Activated CD4-positive, CD25-positive, alpha-beta regulatory T cell (primary cell): ENCODE data around the gene ALDH7A1.
"Not testable (repeated sequence)": the region's sequence is repeated elsewhere in the genome, so short reads cannot be mapped to it uniquely, and the experiment has no call there.

Experiments used
- DNase-seq, 4 experiments: peaks; one replicate each; lab custom pipeline; 2025; lab: John Stamatoyannopoulos, UW

ALDH7A1 gene

DNA sequence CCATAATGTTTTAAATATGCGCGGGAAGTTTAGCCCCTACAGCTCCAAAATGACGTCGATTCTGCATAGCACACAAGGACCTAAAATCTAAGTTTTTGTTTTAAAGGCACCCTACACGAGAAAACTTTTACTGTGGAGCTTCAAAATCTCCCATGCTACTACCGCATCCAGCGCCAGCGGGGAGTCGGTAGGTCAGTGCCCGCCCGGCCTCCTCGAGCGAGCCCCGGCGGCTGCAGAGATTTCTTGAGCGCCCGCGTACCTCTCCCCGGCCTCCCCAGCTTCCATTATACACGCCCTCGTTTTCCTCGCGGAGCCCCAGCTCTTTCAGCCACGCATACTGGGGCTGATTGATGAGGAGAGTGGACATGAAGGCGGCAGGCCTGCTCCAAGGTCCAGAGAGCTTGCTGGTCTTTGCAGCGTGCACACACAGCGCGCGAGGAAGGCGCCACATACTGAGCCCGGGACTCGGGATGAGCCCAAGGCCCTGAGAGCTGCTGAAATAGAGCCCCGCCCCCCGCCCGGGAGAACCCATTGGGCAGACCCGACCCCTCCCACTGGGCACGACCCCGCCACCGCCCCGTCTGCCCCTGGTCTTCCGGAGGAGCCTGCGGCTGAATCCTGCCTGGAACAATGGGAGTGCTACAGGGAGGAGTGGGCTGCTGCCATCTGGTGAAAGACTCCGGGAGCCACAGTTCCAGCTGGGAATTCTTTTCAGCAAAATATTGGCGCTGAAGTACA is at the start of gene ALDH7A1:
Gene ALDH7A1, minus strand, starts transcription at position 472 of the 738 bp plus-strand sequence. Its CDS starts 21 bp downstream, at position 451.
- peak in 1 of 4 experiments; percentile 2 for DNase-seq

DNA sequence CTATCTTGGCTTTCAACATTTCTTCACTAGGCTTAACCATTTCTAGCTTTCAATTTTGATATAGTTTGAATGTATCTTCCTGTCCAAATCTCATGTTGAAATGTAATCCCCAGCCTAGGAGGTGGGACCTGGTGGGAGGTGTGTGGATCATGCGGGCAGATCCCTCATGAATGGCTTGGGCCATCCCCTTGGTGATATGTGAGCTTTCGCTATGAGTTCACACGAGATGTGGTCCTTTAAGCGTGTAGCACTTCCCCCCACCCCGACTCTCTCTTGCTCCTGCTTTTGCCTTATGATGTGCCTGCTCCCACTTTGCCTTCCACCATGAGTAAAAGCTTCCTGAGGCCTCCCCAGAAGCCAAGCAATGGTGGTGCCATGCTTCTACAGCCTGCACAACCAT is 46.4 kb upstream of the ALDH7A1 start:
- DNase-seq, result no peak

DNA sequence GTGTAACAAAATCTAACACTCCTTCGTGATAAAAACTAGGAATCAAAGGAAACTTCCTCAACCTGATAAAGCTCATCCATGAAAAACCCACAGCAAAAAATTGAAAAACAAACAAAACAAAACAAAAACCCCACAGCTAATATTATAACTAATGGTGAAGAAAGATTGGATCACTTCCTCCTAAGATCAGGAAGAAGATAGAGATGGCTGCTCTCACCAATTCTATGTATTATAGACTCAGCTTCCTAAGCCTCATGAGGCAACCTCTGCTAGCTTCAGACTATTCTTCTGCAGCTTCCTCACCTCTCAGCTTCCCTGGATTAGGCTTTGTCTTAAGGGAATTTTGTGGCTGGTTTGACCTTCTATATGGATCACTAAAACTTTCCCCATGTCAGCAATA is 45.8 kb upstream of the ALDH7A1 start:
- DNase-seq, result no peak

DNA sequence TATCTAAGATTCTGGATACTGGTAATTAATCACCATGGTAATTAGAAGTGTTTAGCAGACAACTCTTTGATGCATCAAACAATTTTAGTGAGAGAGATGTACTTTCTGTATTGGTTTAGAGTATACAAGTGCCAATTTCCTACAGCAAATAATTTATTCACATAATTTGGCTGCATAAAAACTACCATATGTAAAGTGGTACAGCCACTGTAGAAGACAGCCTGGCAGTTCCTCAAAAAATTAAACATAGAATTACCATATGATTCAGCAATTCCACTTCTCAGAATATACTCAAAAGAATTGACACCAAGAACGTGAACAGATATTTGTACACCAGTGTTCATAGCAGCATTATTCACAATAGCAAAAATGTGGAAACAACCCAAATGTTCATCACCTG is 41.9 kb upstream of the ALDH7A1 start:
- no peak for DNase-seq

DNA sequence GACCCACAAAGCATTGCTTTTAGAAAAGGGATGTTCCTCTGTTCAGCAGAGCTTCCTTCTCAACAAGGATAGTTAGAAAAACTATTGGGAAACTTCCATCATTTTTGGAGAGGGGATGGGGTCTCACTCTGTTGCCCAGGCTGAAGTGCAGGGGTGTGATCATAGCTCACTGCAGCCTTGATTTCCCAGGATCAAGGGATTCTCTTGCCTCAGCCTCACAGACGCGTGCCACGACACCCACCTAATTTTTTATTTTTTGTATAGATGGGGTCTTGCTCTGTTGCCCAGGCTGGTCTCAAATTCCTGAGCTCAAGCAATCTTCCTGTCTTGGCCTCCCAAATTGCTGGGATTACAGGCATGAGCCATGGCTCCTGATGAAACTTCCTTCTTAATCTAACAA is 40.6 kb upstream of the ALDH7A1 start:
- DNase-seq, result no peak

DNA sequence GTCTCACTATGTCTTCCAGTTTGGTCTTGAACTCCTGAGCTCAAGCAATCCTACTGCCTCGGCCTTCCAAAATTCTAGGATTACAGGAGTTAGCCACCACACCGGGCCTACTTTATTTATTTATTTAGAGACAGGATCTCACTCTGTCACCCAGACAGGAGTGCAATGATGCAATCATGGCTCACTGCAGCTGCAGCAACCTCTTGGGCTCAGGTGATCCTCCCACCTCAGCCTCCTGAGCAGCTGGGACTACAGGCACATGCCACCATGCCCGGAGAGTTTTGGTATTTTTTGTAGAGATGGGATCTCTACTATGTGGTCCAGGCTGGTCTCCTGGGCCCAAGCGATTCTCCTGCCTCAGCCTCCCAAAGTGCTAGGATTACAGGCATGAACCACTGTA is 38.5 kb upstream of the ALDH7A1 start:
- DNase-seq, result no peak

DNA sequence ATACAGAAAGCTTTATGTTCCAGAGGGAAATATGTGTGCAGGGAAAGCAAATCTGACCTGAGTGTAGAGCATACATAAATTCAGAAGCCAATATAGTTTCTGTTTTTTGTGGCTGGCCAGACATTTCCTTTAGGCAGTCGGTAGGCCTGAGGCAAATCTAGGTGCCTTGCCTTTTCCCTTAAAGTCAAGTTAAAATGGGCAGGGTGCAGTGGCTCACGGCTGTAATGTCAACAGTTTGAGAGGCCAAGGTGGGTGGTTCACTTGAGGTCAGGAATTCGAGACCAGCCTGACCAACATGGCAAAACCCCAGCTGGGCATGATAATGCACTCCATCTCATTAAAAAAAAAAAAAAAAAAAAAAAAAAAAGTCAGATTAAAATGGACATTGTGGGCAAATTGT is 36.9 kb upstream of the ALDH7A1 start:
- DNase-seq, result no peak

DNA sequence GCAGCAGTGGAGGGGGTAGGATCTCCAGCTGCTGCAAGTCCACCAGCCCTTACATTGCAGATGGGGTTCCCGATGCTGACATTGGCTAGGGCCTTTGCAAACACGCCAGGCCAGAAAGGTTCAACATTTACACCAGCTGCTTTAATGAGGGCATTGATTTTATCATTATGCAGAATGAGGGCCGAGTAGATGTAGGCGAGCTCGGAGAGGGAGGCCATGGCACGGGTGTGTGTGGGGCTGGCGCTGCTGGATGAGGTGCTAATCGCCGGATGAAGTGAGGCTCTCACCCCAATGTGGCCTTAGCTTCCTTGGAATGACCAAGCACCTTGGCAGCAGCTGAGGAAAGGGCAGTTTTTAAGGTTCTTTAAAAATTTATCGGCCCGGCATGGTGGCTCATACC is 33.1 kb upstream of the ALDH7A1 start:
- DNase-seq, result no peak

DNA sequence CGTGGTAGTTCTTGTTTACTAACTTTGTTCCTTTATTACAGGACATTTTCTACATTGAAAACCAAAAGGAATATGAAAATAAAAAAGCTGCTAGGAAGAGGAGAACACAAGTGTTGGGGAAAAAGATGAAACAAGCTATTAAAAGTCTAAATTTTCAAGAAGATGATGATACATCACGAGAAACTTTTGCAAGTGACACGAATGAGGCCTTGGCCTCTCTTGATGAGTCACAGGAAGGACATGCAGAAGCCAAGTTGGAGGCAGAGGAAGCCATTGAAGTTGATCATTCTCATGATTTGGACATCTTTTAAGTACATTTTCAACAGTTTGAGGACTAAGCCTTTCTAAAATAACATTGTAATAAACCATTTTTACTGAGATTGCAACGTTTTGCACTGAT is 29.5 kb upstream of the ALDH7A1 start:
- no peak for DNase-seq

DNA sequence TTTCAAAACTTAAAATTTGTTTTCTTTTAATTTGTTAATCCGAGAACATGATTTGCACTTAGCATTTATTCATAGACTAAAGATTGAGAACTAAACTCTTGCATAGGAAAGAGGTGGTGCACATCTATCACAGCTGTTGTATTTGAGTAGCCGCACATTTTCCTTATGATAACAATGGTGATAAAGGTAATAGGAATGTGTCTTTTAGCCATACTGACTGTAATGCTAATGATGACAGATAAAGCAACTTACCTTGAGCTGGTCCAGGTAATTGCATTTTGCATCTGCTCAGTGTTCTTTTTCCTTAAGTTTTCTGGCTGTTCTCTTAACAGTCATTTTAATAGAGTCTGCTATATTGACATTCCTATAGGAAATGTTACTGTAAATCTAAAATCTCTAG is 24.8 kb upstream of the ALDH7A1 start:
- no peak for DNase-seq

DNA sequence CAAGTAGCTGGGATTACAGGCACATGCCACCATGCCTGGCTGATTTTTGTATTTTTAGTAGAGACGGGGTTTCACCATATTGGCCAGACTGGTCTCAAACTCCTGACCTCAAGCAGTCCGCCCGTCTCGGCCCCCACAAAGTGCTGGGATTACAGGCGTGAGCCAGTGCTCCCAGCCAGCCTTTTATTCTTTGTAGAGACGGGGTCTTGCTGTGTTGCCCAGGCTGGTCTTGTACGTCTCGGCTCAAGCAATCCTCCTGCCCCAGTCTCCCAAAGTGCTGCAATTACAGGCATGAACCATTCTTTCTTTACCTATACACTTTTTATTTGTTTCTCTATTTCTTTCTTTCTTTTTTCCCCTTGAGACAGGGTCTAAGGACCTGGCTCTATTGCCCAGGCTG is 22.6 kb upstream of the ALDH7A1 start:
- DNase-seq, result not testable (repeated sequence)

DNA sequence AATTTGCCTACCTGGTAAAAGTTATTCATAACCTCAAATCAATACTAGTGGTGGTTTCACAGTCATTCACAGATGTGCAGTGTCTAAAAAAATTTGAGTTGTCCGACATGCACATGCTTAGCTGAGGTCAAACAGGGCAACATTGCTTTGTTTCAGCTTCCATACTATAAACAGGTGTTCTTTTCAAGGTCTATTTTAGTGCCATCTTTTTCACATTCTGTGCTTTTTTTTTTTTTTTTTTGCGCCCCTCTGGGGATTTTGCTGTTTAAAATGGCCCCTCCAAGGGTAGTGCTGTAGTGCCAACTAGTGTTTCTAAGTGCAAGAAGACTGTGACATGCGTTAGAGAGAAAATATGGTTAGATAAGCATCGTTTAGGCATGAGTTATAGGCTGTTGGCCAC is 20.3 kb upstream of the ALDH7A1 start:
- DNase-seq, result no peak

DNA sequence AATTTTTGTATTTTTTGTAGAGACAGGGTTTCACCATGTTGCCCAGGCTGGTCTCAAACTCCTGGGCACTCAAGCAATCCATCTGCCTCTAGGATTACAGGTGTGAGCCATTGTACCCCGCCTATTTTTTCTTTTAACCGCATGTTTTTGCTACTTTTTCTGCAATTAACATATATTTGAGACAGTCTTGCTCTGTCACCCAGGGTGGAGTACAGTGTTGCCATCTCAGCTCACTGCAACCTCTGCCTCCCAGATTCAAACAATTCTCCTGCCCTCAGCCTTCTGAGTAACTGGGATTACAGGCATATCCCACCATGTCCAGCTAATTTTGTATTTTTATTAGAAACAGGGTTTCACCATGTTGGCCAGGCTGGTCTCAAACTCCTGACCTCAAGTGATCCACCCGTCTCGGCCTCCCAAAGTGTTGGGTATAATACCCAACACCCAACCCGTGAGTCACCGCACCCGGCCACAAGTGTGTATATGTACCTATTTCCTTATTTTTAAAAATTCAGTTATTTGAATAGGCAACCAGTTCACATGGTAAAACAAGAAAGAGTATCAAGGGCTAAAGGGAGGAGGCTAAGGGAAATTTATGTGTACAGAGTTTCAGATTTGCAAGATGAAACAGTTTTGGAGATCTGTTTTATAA is 19.0 kb upstream of the ALDH7A1 start:
- no peak for DNase-seq

DNA sequence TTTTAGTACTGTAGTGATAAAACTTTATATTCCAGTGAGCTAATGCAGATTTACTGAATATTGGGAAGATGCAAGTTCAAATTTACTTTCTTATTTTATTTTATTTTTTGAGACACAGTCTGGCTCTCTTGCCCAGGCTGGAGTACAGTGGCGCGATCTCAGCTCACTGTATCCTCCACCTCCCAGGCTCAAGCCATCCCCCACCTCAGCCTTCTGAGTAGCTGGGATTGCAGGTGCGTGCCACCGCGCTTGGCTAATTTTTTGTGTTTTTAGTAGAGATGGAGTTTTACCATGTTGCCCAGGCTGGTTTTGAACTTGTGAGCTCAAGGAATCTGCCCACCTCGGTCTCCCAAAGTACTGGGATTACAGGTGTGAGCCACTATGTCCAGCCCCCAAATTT is 15.6 kb upstream of the ALDH7A1 start:
- DNase-seq, result no peak

DNA sequence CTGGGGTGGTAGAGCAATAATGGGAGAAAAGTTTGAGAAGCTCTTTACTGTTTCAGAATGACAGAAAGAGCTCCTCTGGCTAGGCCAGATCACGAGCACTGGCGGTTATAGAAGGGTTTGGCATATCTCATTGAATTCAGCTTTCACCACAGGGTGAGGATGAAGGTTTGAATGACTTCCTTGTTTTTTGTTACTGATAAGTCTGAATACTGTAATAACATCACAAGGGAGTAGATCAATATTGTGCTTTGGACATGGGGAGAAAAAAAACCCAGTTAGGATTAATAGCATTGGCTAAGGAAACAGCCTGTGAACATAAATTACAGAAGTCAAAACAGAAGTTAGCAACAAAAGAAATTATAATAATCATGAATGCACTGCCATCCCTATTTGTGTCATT is 15.1 kb upstream of the ALDH7A1 start:
- DNase-seq, result no peak

DNA sequence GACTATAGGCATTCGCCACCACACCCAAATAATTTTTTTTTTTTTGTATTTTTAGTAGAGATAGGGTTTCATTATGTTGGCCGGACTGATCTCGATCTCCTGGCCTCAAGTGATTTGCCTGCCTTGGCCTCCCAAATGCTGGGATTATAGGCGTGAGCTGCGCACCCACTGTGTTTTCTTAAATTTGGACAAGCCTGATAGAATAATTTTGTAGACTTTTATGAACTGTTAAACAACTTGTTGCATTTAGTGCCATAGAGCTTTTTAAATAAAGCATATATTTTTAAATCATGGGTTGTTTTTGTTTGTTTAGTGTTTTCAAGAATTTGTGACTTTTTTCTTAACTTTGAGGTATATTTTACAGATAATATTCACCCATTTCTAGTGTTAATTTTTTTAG is 10.5 kb upstream of the ALDH7A1 start:
- DNase-seq, result no peak

DNA sequence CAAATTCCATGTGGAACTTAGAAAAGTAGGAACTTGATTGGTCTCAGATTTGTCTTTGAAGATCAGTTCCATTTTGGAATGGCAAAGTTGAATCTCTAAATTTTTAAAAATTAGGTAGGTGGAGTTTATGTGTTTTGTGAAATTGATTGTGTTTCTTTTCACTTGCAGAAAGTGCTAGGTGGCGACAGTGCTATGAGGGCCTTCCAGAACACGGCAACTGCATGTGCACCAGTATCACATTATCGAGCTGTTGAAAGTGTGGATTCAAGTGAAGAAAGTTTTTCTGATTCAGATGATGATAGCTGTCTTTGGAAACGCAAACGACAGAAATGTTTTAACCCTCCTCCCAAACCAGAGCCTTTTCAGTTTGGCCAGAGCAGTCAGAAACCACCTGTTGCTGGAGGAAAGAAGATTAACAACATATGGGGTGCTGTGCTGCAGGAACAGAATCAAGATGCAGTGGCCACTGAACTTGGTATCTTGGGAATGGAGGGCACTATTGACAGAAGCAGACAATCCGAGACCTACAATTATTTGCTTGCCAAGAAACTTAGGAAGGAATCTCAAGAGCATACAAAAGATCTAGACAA is 8.5 kb upstream of the ALDH7A1 start:
- DNase-seq, result no peak

DNA sequence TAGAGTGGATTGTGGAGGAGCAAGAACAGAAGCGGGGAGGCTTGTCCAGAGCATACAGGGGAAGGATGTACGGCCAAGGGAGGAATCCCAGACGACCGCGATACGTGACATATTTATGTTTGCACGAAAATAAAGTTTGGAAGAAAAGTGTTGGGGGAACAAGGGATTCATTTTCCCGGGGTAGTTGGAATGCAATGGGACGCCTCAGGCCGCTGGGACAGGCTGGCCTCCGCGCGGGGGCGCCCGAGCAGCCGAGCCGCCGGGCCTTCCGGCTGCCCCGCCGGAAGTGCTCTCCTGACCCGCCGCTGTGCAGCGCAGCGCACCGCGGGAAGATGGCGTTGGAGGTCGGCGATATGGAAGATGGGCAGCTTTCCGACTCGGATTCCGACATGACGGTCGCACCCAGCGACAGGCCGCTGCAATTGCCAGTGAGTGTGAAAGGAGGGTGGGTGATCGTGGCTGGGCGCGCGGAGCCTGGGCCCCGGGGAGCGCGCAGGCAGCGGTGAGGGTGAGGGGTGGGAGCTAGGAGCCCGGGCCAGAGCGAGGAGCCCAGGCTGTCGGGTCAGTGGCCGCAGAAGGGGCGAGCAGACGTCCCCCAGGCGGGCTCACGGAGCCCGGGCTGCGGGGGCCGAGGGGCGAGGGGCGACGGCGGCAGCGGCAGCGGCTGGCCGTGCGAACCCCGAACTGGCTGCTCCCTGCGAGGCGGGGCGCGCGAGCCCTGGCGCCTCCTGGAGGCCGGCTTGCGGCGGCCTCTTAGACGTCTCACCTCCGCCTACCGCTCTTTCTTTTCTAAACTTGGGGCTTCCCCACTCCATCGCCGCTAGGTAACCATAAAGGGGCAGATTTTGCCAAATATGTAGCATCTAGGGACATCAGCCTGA is 5.9 kb upstream of the ALDH7A1 start, which contains the start of gene PHAX:
Gene PHAX, plus strand, starts transcription at position 317 of the 881 bp plus-strand sequence. Its CDS starts 16 bp downstream, at position 333.
- DNase-seq, result peak; percentile 48 to 63 (median 56)

DNA sequence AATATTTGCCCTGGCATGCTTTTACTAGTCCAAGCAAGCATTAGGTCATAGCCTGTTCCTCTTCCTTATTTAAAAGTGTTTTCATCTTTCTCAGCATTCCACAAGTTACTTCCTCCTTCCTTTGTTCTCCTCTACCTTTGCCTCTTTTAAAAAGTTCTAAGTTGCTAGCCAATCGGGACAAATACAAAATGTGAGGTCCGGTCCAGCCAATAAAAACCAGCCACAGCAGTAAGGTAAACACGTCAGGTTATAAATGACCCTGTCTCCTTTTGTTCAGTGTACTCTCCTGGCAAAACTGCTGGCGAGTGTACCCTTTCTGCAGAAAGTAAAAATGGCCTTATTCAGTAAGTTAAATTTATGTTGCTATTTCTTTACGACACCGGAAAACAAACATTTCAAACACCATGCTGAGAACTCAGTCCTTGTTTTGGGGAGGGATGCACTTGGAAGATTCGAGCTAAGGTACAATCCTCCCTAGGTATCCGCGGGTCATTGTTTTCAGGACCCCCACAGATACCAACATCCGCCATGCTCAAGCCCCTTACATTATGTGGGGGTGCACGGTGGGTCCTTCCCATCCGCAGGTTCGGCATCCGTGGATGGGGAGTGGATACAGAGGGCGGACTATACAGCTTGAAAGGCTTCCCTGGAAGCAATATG is 5.1 kb upstream of the ALDH7A1 start:
- not testable (repeated sequence) for DNase-seq

DNA sequence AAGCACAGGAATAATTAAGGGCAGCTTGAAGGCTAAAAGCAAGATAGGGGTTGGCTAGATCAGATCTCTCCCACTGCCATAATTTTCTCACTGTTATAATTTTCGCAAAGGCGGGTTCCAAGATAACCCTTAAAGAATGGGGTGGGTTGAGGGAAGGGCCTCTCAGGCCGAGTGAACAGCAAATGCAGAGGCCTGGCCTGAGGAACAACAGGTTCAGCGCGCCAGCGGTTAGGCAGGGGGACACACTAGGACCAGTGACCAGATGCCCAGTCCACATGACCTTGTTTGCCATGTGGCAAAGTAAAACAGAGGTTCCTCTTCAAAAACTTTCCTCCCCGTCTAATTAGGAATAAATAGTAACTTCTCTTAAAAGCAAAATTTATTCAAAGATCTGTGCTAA is 4.5 kb upstream of the ALDH7A1 start:
- no peak for DNase-seq

DNA sequence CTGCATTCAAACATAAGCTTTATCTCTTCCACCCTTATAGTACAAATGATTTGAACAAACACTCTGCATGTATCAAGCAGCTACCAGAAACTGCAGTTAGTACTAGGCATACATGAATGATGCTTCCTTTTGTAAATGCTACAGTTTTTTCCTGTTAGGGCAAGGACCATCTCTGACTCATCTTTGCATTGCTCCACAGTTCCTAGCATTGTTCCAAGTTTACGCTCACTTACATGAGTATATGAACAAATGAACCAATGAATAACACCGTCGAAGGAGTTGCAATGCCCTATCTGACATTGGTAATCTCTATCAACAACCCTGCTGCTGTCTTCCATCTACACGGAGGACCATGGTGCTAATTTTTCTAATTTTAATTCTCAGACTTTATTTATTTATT is 2.1 kb upstream of the ALDH7A1 start:
- no peak for DNase-seq
